Astrocyte of the cerebellum (primary cell): ENCODE data around the gene ENPP5.

Experiments used
- DNase-seq: peaks from one replicate; pipeline ENCODE4 v3.0.0-alpha.2; 2011; ENCODE audit warnings: low read depth
- H3K4me3 ChIP-seq: 2 replicates; pipeline ENCODE4 v1.5.1; 2011; ENCODE audit warnings: mild to moderate bottlenecking, low read depth, low read length, moderate library complexity
- CTCF ChIP-seq: IDR thresholded peaks from 2 replicates; pipeline ENCODE4 v1.5.1; 2012; ENCODE audit warnings: low read length, low read depth, moderate library complexity, mild to moderate bottlenecking; ENCODE audit errors: missing control alignments
- in situ Hi-C: cut with HindIII; loops from 2 replicates; pipeline ENCODE4 v1.10.0; 2017; ENCODE audit warnings: low sequenced_read_pairs

Gene ENPP5

GRCh38 chr6:46186583-46186982, 15.8 kb upstream of the ENPP5 start:
- TF ChIP-seq CTCF: no peak
- DNase-seq: no peak
- H3K4me3 ChIP-seq: no peak overlapping the region
- in situ Hi-C loops: no loop called here

- no peak overlapping the region for H3K4me3 ChIP-seq
- in situ Hi-C loops: no loop called here
- peak; percentile 92 for DNase-seq
- TF ChIP-seq CTCF: peak; percentile 39
Measured at GRCh38 chr6:46184114-46184513, 13.3 kb upstream of the ENPP5 start.

GRCh38 chr6:46175976-46176375, 5.2 kb upstream of the ENPP5 start:
- in situ Hi-C loops: no loop called here
- DNase-seq: no peak
- H3K4me3 ChIP-seq: no peak overlapping the region
- TF ChIP-seq CTCF: no peak

GRCh38 chr6:46175446-46175845, 4.7 kb upstream of the ENPP5 start:
- in situ Hi-C loops: no loop called here
- TF ChIP-seq CTCF: no peak
- DNase-seq: no peak
- no peak overlapping the region for H3K4me3 ChIP-seq

GRCh38 chr6:46174904-46175303, 4.1 kb upstream of the ENPP5 start:
- H3K4me3 ChIP-seq: no peak overlapping the region
- no peak for DNase-seq
- in situ Hi-C loops: no loop called here
- no peak for TF ChIP-seq CTCF

- no peak for TF ChIP-seq CTCF
- in situ Hi-C loops: no loop called here
- DNase-seq: no peak
- no peak overlapping the region for H3K4me3 ChIP-seq
Measured at GRCh38 chr6:46172176-46172575, 1.4 kb upstream of the ENPP5 start.

- no peak for DNase-seq
- H3K4me3 ChIP-seq: no peak overlapping the region
- in situ Hi-C loops: no loop called here
- no peak for TF ChIP-seq CTCF
Measured at GRCh38 chr6:46160102-46160501, 10.7 kb downstream of the ENPP5 start.
